Stimulated activated naive B cell treated with anti-CD40 and anti-IgM and Interleukin-4, amounts not matched to agents 10 μg/mL and 1 μg/mL and 100 μg/mL, for 72 hours (primary cell): ENCODE data around the gene ALDOB.

ENCODE experiments used
- ATAC-seq, 2 donors: fragments of 150-1000 bp; cut with Tn5 transposase; replicated peaks; 2 replicates each; pipeline ENCODE4 v1.10.0; 2021; ENCODE audit warnings: moderate library complexity in 1 of 2
- DNase-seq: peaks from one replicate; pipeline ENCODE4 v3.0.0; 2021
- H3K27ac Mint-ChIP-seq: one replicate; pipeline ENCODE4 v1.8.0; 2022; ENCODE audit warnings: mild to moderate bottlenecking, mixed read lengths
- H3K27me3 Mint-ChIP-seq, 2 donors: one replicate each; pipeline ENCODE4 v1.8.0; 2022; ENCODE audit warnings: mixed read lengths in 2 of 2
- H3K36me3 Mint-ChIP-seq, 2 donors: one replicate each; pipeline ENCODE4 v1.8.0; 2022; ENCODE audit warnings: mixed read lengths in 2 of 2, mild to moderate bottlenecking in 1 of 2
- H3K4me1 Mint-ChIP-seq, 2 donors: one replicate each; pipeline ENCODE4 v1.8.0; 2022; ENCODE audit warnings: mixed read lengths in 2 of 2, mild to moderate bottlenecking in 1 of 2
- H3K4me3 Mint-ChIP-seq, 2 donors: one replicate each; pipeline ENCODE4 v1.8.0; 2022; ENCODE audit warnings: mild to moderate bottlenecking in 2 of 2, mixed read lengths in 2 of 2, moderate library complexity in 1 of 2
- H3K9me3 Mint-ChIP-seq, 2 donors: one replicate each; pipeline ENCODE4 v1.8.0; 2022; ENCODE audit warnings: mixed read lengths in 2 of 2, mild to moderate bottlenecking in 1 of 2

Gene ALDOB

GRCh38 chr9:101376111-101376848, 59.3 kb downstream of the ALDOB start:
- H3K4me1 Mint-ChIP-seq = no peaks in the 10 kb centered on the region
- ATAC-seq = no peak
- H3K9me3 Mint-ChIP-seq = peaks cover 10 to 12% of the 10 kb centered on the region in 2 donors
- DNase-seq = no peak
- no peak overlapping the region for H3K27ac Mint-ChIP-seq
- peaks cover 25% of the 10 kb centered on the region in 2 donors for H3K27me3 Mint-ChIP-seq
- H3K4me3 Mint-ChIP-seq = no peak overlapping the region
- peaks cover 1 to 5% of the 10 kb centered on the region in 2 donors for H3K36me3 Mint-ChIP-seq

- ATAC-seq = no peak
- peaks cover 1 to 5% of the 10 kb centered on the region in 2 donors for H3K36me3 Mint-ChIP-seq
- H3K4me3 Mint-ChIP-seq = no peak overlapping the region
Measured at GRCh38 chr9:101375546-101375945, 60.0 kb downstream of the ALDOB start.

GRCh38 chr9:101372327-101373118, 63.1 kb downstream of the ALDOB start:
- no peak for ATAC-seq
- Mint-ChIP-seq H3K36me3 (peaks cover under 1 to 2% of the 10 kb centered on the region in 2 donors), H3K27ac (no peak overlapping the region), H3K27me3 (peaks cover 23 to 24% of the 10 kb centered on the region in 2 donors), H3K4me3 (no peak overlapping the region), H3K9me3 (peaks cover 3 to 7% of the 10 kb centered on the region in 2 donors), H3K4me1 (no peaks in the 10 kb centered on the region)
- no peak for DNase-seq

More at GRCh38 chr9:101375546-101375945, 60.0 kb downstream of the ALDOB start:
- no peak overlapping the region for H3K27ac Mint-ChIP-seq
- H3K9me3 Mint-ChIP-seq = peaks cover 10 to 12% of the 10 kb centered on the region in 2 donors
- H3K4me1 Mint-ChIP-seq = no peaks in the 10 kb centered on the region
- peaks cover 27 to 29% of the 10 kb centered on the region in 2 donors for H3K27me3 Mint-ChIP-seq
- no peak for DNase-seq

GRCh38 chr9:101371813-101372212, 63.8 kb downstream of the ALDOB start:
- Mint-ChIP-seq H3K4me1 (no peaks in the 10 kb centered on the region), H3K27me3 (peaks cover 20 to 21% of the 10 kb centered on the region in 2 donors), H3K4me3 (no peak overlapping the region), H3K27ac (no peak overlapping the region), H3K36me3 (no peaks in the 10 kb centered on the region), H3K9me3 (peaks cover 2 to 5% of the 10 kb centered on the region in 2 donors)
- DNase-seq = no peak
- ATAC-seq = no peak
